HG02981 (cell line): ENCODE measurements around the gene CKAP4.
"Not testable (repeated sequence)": the region's sequence is repeated elsewhere in the genome, so short reads cannot be mapped to it uniquely, and the experiment has no call there.

Source experiments
- ATAC-seq: cut with Tn5 transposase; IDR thresholded peaks from one replicate; pipeline ENCODE4 v1.9.1; 2021; ENCODE audit warnings: mild to moderate bottlenecking, moderate library complexity; ENCODE audit not compliant: unreplicated experiment

Gene CKAP4

GRCh38 chr12:106247674-106248311 lies at the start of gene CKAP4:
TSS of gene CKAP4 (minus strand) at chr12:106248020. CDS start at chr12:106247851, 169 bp downstream.
- ATAC-seq = peak; percentile 36

GRCh38 chr12:106297075-106297474 lies 49.3 kb upstream of the CKAP4 start:
- ATAC-seq = no peak

DNA sequence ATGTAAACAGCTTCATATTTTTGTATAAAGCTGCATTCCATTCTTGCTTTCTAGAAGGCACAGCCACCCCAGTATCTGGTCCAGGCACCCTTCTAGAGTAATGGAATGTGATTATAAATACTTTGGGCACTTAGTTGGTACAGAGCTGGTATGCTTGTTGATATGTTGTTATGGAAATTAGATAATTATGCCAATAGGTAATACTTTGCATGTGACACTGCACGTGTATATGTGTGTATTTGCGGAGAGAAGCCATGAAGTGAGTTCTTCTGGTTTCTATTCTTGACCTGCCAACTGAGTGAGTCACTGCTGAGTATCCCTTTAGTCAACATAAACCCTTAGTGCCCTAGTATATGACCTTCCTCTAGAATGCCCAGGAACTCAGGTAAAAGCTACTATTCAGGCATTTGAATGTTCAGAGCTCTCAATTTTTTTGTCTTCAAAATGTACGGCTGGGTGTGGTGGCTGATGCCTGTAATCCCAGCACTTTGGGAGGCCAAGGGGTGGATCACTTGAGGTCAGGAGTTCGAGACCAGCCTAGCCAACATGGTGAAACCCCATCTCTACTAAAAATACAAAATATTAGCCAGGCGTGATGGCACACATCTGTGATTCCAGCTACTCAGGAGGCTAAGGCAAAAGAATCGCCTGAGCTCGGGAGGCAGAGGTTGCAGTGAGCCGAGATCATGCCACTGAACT lies 48.5 kb upstream of the CKAP4 start:
- ATAC-seq = no peak

GRCh38 chr12:106292339-106292738 lies 44.5 kb upstream of the CKAP4 start:
- no peak for ATAC-seq

GRCh38 chr12:106291342-106291741 lies 43.5 kb upstream of the CKAP4 start:
- ATAC-seq = no peak

GRCh38 chr12:106290666-106291065 lies 42.8 kb upstream of the CKAP4 start:
- no peak for ATAC-seq

DNA sequence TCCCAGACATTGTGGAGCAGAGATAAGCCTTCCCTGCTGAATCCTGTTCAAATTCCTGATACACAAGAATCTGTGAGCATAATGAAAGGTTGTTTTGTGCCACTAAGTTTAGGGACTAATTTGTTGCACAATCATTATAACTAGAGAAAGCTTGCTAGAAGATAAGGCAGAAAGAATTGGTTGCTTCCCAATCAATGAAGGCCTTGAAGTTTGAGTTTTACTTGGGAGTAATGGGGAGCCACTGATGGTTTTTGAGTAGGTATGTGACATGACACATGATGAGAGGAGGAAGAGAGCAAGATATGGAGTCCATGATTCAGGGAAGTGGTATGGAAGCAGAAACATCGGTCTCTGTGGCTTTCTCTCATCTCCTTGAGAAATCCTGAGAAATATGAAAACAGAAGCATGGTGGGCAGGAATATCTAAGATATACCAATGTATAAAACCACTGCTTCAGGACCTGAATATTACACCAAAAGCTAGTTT lies 41.4 kb upstream of the CKAP4 start:
- ATAC-seq = no peak

- no peak for ATAC-seq
Measured at GRCh38 chr12:106288494-106289195, 40.8 kb upstream of the CKAP4 start.

DNA sequence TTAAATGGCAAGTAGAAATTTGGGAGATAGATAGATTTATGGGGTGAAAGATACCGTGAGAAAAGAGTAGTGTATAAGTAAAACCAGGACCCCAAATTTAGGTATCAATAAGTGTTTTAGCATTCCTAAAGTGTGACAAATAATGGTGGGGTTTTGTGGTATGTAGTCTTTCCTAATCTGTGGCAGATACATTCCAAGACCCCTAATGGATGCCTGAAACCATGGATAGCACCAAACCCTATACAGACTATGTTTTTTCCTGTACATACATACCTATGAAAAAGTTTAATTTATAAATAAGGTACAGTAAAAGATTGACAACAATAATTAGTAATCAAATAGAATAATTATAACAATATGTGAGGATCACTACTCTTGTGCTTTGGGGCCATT lies 40.3 kb upstream of the CKAP4 start:
- ATAC-seq = no peak

DNA sequence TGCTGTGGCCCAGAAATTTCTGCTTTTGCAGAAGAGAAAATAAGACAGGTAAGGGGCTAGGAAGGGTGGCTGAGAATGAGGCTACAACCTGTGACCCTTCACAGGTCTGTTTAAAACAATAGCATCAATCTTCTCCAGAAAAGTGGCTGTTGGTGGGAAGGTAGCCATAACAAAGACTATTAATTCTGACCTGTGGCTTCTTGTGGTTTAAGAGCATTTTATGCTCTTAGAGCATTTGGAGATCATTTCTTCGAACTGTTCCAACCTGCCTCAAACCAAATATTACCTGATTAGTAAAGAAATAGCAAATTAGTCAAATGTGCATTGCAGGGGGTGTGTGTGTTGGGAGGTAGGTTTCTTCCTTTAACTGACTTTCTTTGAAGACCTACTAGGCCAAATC lies 39.5 kb upstream of the CKAP4 start:
- ATAC-seq = no peak

DNA sequence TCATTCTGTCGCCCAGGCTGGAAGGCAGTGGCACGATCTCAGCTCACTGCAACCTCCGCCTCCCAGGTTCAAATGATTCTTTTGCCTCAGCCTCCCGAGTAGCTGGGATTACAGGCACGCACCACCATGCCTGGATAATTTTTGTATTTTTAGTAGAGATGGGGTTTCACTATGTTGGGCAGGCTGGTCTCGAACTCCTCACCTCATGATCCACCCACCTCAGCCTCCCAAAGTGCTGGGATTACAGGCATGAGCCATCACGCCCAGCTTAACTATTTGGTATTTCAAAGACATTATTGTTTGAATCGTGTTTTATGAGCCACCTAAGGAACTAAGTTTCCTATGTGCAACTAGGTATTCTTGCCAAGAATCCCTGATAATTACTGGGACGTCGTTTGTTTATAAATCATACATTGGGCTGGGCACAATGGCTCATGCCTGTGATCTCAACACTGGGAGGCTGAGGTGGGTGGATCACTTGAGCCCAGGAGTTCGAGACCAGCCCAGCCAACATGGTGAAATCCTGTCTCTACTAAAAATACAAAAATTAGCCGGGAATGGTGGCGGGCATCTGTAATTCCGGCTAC lies 38.8 kb upstream of the CKAP4 start:
- ATAC-seq = not testable (repeated sequence)

GRCh38 chr12:106285982-106286381 lies 38.2 kb upstream of the CKAP4 start:
- ATAC-seq = no peak

DNA sequence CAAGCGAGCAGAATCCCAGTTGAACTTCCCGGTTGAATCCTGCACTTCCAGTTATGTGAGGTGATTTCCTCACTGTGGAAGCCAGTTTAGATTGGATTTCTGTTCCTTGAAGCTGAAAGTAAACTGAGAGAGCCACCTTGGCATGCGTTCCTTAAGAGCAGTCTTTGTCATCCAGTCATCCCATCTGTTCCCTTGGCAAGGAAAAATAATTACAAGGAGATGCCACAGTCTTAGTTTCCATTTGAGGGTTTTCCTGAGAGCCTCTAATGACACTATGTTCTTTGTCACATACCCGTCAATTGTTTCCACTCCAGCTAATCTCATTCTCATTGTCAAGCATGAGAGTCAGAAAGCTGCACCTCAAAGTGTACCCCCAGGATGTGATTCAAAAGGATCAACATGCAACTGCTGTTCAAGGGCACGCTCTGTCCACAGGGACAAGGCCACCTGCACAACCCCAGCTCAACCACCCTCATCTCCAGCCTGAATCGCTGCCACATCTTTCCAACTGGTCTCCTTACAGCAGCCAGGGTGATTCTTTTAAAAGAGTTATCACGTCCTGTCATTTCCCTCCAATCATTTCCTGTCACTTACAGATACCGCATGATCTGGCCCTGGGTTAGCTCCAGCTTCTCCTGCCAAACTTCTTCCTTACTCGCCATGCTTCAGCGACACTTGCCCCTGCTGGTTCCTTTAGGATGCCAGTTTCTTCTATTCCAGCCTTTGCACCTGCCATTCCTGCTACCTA lies 36.7 kb upstream of the CKAP4 start:
- ATAC-seq = no peak

DNA sequence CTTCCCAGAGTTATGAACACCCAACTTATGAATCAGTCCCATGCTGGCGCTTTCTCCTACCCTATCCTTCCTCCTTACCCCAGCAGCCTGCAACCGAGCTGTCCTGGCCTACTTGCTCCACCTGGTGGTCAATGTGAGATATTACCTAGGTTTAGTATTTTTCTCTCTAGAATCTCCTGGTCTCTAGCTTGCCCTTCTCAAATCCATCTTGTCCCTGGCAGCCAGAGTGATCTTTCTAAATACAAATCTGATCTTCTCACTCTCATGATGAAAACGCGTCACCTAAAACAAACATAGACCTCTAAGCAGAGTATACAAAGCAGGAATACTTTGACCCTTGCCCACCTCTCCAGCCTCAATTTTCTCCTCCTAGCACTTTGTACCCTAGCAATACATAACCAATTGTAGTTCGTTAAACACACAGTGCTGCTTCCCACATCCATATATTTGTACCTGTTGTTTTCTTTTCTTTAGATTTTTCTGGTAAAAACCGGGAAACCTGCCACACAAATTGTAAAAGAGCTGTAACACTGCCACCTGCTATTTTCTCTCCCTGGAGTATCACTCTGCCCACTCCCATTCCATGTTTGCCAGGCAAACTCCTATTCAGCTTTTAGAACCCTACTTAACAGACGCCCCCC lies 34.8 kb upstream of the CKAP4 start:
- no peak for ATAC-seq

DNA sequence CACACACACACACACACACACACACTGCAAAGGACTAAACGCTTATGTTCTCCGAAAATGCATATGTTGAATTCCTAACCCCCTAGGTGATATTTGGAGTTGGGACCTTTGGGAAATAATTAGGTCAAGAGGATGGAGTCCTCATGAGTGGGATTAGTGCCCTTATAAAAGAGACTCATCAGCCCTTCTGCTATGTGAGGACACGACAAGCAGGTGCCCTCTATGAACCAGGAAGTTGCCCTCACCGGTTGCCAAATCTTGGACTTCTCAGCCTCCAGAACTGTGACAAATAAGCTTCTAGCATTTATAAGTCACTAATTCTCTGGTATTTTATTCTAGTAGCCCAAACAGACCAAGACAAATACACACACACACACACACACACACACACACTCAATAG lies 34.0 kb upstream of the CKAP4 start:
- ATAC-seq = no peak

DNA sequence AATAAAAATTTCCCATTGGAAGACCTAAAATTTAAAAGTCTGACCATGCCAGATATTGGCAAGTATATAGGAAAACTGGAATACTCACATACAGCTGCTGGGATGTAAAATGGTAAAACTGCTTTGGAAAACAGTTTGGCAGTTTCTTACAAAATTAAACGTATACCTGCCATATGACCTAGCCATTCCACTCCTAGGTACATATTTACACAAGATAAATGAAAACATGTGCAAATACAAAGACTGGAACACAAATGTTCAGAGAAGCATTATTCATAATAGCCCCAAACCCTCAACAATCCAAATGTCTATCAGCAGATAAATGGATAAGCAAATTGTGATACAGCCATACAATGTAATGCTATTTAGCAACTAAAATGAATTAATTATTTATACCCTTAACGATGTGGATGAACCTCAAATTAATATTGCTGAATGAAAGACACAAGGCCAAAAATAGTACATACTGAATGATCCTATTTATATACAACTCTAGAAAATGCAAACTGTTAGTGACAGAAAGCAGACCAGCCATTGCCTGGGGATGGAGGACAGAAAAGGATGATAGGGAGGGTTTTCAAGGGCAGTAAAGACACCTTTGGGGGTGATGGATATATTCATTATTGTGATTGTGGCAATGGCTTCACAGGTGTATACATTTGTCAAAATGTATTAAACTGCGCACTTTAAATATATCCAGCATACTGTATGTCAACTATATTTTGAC lies 33.4 kb upstream of the CKAP4 start:
- no peak for ATAC-seq

- ATAC-seq = no peak
Measured at GRCh38 chr12:106280106-106280505, 32.3 kb upstream of the CKAP4 start.

DNA sequence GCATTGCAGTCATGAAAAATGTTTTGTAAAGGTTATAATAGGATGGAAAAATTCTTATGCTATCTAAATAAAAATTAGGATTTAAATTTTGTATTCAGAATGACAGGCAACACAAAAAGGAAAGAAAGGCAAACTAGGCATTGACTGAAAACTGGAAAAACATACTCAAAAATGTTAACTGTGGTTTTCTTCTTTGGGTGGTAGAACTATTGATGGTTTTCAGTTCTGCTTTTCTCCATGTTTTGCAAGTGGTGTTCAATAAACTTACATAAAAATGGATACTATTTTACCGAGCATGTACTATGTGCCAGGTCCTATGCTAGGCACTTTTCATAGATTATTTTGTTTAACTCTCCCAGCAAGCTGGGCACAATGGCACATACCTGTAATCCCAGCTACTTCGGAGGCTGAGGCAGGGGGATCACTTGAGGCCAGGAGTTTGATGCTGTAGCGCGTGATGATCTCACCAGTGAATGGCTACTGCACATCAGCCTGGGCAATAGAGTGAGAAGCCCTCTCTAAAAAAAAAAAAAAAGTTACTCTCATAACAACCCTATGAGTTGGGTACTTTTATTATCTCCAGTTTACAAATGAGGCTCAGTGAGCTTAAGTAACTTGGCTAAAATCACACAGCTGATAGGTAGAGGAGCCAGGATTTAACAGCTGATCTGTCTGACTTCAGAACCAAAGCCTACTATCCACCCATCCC lies 28.4 kb upstream of the CKAP4 start:
- peak; percentile 77 for ATAC-seq

GRCh38 chr12:106275458-106275857 lies 27.6 kb upstream of the CKAP4 start:
- no peak for ATAC-seq
